Activated CD4-positive, alpha-beta T cell treated with anti-CD3 and anti-CD28 coated beads, Interleukin-2, amount 50 U/mL, for 1 hour (primary cell): ENCODE measurements around the gene AKR1C3.

Experiments used
- DNase-seq: peaks from one replicate; pipeline ENCODE4 v3.0.0-alpha.2; 2020

AKR1C3 gene

GRCh38 chr10:5142199-5142598 lies 48.0 kb downstream of the AKR1C3 start:
- DNase-seq: no peak

GRCh38 chr10:5143137-5143536 lies 48.9 kb downstream of the AKR1C3 start:
- DNase-seq: no peak

- DNase-seq: no peak
Measured at GRCh38 chr10:5146920-5147254, 52.7 kb downstream of the AKR1C3 start.

- DNase-seq: no peak
Measured at GRCh38 chr10:5147255-5147980, 53.2 kb downstream of the AKR1C3 start.

- no peak for DNase-seq
Measured at GRCh38 chr10:5147981-5148677, 53.9 kb downstream of the AKR1C3 start.

- DNase-seq: no peak
Measured at GRCh38 chr10:5148678-5149032, 54.4 kb downstream of the AKR1C3 start.

- no peak for DNase-seq
Measured at GRCh38 chr10:5151076-5151475, 56.9 kb downstream of the AKR1C3 start.

GRCh38 chr10:5155951-5156350 lies 61.7 kb downstream of the AKR1C3 start:
- DNase-seq: no peak
